ENCODE data around the gene ASPM. TPM values are rescaled to one million over a fixed set of nuclear protein-coding genes. Genes with fewer than 3 reads are reported as not detected.
"Not testable (repeated sequence)": the region's sequence is repeated elsewhere in the genome, so short reads cannot be mapped to it uniquely, and the experiment has no call there.

ASPM gene
- total RNA-seq, 1 experiment from 2014 or later: 29.9 TPM

- no peak for TF ChIP-seq REST (IDR thresholded peaks at IDR 0.05; ENCODE audit: low read depth)
- TF ChIP-seq SIN3A (IDR thresholded peaks at IDR 0.05; ENCODE audit: low read depth): no peak
- no peak for TF ChIP-seq POLR2A (IDR thresholded peaks at IDR 0.05; ENCODE audit: borderline replicate concordance, extremely low read depth, insufficient read depth, insufficient read length)
These were observed 47.0 kb downstream of the ASPM start (continued) for GRCh38 chr1:197099444-197099843.

GRCh38 chr1:197096971-197097370, 49.5 kb downstream of the ASPM start:
- ATAC-seq; BruUV-seq (replicated peaks); CTCF ChIA-PET; H3K4me2 ChIP-seq (ENCODE audit: low read length); DNase-seq (ENCODE audit: low read depth, low spot score); H3K27me3 ChIP-seq (ENCODE audit: insufficient read depth, low read length); H3K4me1 ChIP-seq (ENCODE audit: control insufficient read depth in 1 of 2, insufficient read depth in 2 of 2, low read length in 2 of 2); H3K79me2 ChIP-seq (ENCODE audit: insufficient read depth, low read length); RAD21 ChIA-PET (ENCODE audit: low non-redundant PET in 1 of 2, low total read pairs in 2 of 2, uncharacterized antibody in 2 of 2, unreplicated experiment in 2 of 2); H3K9ac ChIP-seq (ENCODE audit: low read length); H2AFZ ChIP-seq (ENCODE audit: low read depth, low read length, poor library complexity, severe bottlenecking); H3K9me2 ChIP-seq (ENCODE audit: insufficient read depth); POLR2A ChIA-PET; intact Hi-C loops (cut with micrococcal nuclease); H4K20me1 ChIP-seq (ENCODE audit: insufficient read depth); H3K27ac ChIP-seq (ENCODE audit: low read depth, low read length); H3K4me3 ChIP-seq (replicated peaks in 1 of 2; ENCODE audit: low read depth in 1 of 2, low read length in 2 of 2); H3K9me3 ChIP-seq (ENCODE audit: control insufficient read depth in 1 of 2, insufficient read depth in 1 of 2, low read depth in 1 of 2, low read length in 2 of 2): not testable (repeated sequence)
- H3K36me3 ChIP-seq (ENCODE audit: control insufficient read depth in 1 of 2, insufficient read depth in 2 of 2, low read length in 2 of 2): peaks cover 3 to 12% of the 10 kb centered on the region in 2 experiments; a peak in 3 of 4 replicates

GRCh38 chr1:197096137-197096536, 50.3 kb downstream of the ASPM start:
- Histone ChIP-seq H3K9me2 (ENCODE audit: insufficient read depth) (no peaks in the 10 kb centered on the region), H3K79me2 (ENCODE audit: insufficient read depth, low read length) (no peaks in the 10 kb centered on the region), H3K4me1 (ENCODE audit: control insufficient read depth in 1 of 2, insufficient read depth in 2 of 2, low read length in 2 of 2) (no peaks in the 10 kb centered on the region), H3K9me3 (ENCODE audit: control insufficient read depth in 1 of 2, insufficient read depth in 1 of 2, low read depth in 1 of 2, low read length in 2 of 2) (no peaks in the 10 kb centered on the region), H4K20me1 (ENCODE audit: insufficient read depth) (no peaks in the 10 kb centered on the region), H3K27ac (ENCODE audit: low read depth, low read length) (no peak overlapping the region), H3K4me3 (replicated peaks in 1 of 2; ENCODE audit: low read depth in 1 of 2, low read length in 2 of 2) (no peak overlapping the region), H3K4me2 (ENCODE audit: low read length) (no peak overlapping the region), H3K9ac (ENCODE audit: low read length) (no peak overlapping the region), H3K36me3 (ENCODE audit: control insufficient read depth in 1 of 2, insufficient read depth in 2 of 2, low read length in 2 of 2) (peaks cover 6 to 12% of the 10 kb centered on the region in 2 experiments; a peak in 3 of 4 replicates), H2AFZ (ENCODE audit: low read depth, low read length, poor library complexity, severe bottlenecking) (no peak overlapping the region), H3K27me3 (ENCODE audit: insufficient read depth, low read length) (no peaks in the 10 kb centered on the region)
- TF ChIP-seq SP1 (IDR thresholded peaks at IDR 0.05; ENCODE audit: low read depth) (no peak), YY1 (IDR thresholded peaks at IDR 0.05; ENCODE audit: extremely low read depth, insufficient replicate concordance, low read depth, low read length) (no peak), CEBPB (IDR thresholded peaks at IDR 0.05; ENCODE audit: low read depth) (no peak), POLR2AphosphoS5 (IDR thresholded peaks at IDR 0.05; ENCODE audit: low read depth, low read length) (no peak), FOSL1 (IDR thresholded peaks at IDR 0.05; ENCODE audit: low read depth) (no peak), CBX3 (IDR thresholded peaks at IDR 0.05; ENCODE audit: low read depth) (no peak)
- no peak for ATAC-seq
- POLR2A ChIA-PET: no interaction called here
- CTCF ChIA-PET: no interaction called here
- no peak for DNase-seq (ENCODE audit: low read depth, low spot score)
- no TSS peak for BruUV-seq (replicated peaks)
- intact Hi-C loops (cut with micrococcal nuclease): no loop called here
- RAD21 ChIA-PET (ENCODE audit: low non-redundant PET in 1 of 2, low total read pairs in 2 of 2, uncharacterized antibody in 2 of 2, unreplicated experiment in 2 of 2): no interaction called here

Data from HCT116 (cell line).